Ovary (tissue), 3 donors: ENCODE measurements around the gene MTAP.

Experiments used
- CTCF ChIP-seq, 3 donors: fragments of 450-650 bp in 2 of 3; fragments of 200-600 bp in 1 of 3; IDR thresholded peaks; one replicate each; pipeline versions ENCODE4 v1.5.1 to v1.8.0; 2016 to 2022; ENCODE audit warnings: antibody characterized with exemption in 3 of 3, mild to moderate bottlenecking in 1 of 3
- POLR2A ChIP-seq: fragments of 450-650 bp; IDR thresholded peaks from one replicate; pipeline ENCODE4 v1.6.1; 2017; ENCODE audit warnings: antibody characterized with exemption, mild to moderate bottlenecking, moderate library complexity
- donor health status: DM: no; HTN: no; CAD: no.

GRCh38 chr9:21943464-21943863 is 141.0 kb downstream of the MTAP start:
- TF ChIP-seq CTCF (IDR thresholded peaks at IDR 0.05) (no peak), POLR2A (no peak)
